ENCODE results near the gene ACSBG1.

Gene ACSBG1

DNA sequence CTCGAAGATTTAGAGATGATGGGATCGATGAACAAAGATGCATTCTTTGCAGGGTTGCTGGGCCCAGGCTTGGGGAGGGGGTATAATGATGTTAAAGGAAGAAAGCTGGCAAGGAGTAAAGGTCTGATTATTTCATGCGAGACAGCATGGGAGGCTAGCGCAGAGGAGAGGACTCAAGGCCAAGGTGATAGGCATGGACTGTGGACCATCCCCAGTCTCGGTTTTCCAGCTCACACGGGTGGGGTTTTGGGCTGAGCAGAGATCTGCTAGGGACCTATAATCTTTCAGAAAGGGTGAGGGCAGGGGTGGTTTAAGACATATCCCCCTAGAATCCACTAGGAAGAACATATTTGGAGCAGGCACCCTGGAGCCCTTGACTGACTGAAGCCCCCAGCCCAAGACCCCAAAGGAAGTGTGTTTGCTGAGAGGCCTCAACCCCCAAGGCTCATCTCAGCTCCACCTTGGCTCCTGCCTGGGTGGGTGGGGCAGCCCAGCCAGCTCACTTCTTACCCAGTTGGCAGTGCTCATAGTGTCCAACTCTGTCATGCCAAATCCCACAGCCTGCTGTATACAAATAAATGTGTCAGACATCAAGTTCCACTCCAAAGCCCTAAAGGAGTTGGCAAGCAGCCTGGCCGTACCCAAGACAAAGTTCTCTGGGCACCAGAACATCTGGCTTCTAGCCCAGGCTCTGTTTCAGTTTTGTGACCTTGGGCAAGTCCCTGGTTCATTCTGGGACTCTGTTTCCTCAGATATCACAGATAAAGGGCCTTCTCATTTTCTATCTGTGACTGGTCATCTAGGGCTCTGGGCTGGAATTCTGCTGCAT, 17.9 kb downstream of the ACSBG1 start:
- DNase-seq = no peak

DNA sequence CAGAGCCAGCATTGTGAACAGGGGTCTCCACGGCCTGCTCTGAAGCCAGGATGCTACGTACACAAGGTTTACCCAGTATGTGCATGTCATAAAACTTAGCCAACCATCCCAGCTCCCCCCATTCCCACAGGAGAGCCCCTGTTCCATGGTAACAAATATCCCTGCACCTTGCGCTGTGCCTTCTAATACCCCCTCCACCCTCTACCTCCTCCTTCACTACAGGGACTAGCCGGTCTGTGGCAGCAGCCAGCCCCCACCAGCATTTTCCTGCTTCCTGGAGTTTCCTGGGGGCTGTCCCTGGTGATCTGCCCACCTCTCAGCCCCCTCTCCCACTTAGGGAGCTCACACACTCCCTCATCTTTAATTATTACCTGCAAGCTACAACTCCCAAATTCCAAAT, 20.4 kb downstream of the ACSBG1 start:
- DNase-seq = no peak

DNA sequence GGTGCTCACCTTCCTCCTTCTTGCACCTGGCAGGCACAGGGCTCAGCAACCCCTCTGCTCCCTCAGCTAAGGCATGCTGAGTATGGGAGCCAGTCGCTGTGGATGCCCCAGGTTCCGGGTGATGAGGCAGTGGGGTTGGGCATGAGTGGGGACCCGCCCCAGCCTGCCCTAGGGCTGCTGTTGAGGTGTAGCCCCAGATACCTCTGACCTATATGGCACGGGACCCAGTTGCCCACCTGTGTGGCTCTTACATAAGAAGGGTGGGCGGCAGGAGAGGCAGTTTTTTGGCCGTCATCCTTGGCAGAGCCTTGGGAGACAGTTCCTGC, 21.0 kb downstream of the ACSBG1 start:
- DNase-seq = no peak

DNA sequence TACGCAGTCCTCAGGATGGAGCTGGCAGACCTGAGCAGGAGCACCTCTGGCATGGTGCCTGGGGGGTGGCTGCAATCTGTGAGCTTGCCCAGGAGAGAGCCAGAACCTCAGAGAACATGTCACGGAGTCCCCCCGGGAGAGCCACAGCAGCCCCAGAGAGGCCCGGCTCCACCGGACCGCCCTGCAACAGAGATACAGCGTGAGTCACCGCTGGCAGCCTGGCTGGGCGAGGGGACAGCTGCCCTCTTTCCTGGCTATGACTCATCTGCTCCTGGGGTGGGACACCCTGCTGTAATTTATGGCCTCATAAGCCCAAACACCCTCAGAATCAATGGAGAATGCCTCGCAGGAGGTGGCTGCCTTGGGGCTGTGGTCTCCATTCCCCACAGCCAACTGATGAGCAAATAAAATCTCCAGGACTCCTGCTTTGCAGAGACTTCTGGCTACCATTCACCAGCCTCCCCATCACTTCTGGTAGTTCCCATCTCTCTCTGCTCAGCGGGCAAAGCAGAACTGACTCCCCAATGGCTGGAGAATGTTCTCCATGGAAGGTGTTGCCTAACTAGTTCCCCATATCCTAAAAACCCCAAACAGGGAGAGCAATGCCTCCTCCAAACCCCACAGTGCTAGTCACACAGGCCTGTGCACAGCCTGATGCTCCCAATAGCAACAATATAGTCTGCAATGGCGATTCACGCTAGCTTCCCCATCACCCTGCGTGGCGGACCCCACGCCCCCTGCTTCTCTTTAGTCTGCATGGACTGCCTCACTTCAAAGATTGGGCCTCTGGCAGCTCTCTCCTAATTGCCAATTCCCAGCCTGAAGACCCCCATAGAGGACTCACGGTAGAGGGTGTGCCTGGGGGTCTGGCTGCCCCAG, 21.6 kb downstream of the ACSBG1 start:
- peak; percentile 96 for DNase-seq

DNA sequence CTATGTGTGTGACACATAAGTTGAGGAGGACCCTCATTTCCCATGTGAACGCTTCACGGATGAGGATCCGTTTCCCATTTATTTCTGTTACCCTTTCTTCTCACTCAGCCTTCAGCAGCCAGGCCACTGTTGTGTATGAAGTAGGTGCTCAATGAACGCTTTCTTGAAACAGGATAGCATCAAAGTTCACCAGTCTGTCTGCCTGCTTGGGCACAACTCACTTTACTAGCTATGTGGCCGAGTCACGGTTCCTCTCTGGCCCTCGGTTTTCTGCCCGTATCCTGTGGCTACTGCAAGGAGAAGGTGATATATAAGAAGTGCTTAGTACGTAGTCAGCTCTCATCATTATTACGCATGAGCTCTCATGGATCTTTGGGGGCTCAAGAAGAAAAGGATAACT, 22.4 kb downstream of the ACSBG1 start:
- no peak for DNase-seq

DNA sequence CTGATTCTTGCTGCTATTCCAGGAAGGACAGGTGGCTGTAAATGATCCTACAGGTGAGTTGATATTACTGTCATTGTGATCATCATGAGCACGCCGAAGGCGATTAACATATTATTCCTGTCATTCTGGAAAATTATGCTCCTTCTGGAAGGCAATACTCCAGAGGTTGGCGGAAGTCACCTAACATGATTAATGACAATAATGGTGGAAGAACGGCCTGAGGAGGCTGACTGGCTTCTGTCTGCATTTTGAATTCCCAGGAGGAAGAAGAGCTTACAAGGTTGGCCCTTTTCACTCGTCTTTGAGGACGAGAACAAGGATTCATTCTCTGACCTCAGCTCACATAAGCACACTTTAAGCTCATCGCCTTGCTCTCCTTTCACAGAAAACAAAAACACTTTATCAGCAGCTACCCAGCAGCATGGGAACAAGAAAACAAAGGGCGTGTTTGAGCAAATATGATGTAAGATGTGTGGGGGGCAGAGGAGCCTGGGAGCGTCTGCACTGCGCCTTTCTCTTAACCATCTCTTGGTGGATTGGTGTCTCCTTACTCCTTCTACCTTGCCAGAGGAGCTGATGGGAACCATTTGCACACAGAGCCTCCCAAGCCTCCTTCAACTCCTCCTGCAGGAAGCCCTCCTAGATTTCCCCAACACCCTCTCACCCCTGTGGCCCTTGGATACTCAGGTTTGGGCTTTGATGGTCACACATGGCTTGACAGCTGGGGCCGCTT, 23.0 kb downstream of the ACSBG1 start:
- DNase-seq = peak; percentile 68

DNA sequence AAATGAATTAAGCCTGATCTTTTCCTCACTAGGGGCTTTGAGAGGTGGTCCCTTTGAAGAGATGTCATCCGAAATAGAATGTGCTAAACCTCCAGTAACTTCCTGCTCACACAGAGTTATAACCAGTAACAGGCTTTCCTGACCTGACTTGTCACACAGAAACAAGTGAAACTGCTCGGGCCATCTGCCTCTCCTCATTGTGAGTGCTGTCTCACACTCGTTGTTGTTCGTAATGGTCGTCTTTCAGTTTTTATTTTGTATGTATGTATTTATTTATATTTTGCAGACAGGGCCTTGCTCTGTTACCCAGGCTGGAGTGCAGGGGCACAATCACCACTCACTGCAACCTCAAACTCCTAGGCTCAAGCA, 24.0 kb downstream of the ACSBG1 start:
- DNase-seq = no peak

DNA sequence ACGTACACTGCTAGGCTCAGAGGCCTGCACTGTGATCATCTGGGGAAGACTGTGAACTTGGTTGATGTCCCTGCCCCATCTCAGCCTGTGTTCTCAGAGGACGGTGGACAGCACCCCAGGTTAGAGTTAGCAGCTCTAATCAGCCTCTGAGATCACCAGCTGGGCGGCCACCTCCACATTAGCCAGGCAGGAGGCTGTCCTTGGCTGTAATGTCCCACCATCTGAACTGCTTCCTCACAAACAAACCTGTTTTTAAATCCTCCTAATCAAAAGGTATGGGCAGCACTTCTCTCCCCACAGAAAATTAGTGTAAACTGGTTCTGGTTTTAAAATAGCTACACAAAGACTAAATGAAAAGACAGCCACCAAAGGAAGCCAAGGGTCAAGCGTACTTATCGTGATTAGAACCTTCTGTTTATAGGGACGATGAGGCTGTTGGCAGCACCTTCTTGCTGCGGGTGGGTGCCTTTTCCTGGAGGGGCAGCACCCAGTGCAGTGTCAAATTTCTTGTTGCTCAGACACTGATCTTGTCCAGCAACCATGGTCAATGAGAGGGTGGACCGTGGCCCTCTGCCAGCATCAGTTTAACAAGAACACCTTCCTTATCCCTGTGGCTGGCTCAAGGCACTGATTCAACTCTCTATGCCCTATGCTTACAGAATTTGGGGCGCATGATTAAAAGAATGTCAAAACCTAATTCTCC, 24.6 kb downstream of the ACSBG1 start:
- DNase-seq = peak; percentile 39

DNA sequence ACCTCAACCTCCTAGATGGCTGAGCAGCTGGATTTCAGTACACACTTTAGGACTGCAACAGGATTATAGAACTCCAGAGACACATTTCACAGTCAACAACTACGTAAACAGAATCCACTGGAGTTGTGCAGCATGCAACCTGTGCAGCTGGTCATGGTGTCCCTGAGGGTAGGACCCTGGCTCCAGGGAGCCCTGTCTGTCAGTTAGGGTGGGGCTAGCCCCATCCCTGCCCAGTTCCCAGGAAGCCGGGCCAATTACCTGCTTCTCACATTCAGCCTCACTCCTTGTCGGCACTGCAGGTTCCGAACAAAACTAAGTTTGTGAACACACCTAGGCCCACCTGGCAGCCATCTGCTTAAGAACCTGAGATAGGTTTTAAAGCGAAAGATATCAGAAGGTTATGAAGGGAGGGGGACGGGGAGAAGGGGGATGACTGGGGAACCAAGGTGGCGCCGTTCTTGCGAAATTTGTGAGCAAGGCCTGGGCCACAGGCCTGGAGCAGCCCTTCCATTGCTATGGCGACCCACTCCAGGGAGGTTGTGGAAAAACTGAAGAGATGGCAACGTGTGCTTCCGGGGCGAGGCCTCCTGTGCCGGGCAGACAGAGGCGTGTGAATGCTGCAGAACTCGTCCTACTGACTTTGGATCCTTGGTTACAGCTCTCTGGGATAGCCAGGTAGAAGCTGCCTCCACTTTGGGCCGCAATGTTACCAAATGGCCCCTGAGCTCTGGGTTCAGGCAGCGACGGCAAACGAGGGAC, 25.3 kb downstream of the ACSBG1 start:
- no peak for DNase-seq

DNA sequence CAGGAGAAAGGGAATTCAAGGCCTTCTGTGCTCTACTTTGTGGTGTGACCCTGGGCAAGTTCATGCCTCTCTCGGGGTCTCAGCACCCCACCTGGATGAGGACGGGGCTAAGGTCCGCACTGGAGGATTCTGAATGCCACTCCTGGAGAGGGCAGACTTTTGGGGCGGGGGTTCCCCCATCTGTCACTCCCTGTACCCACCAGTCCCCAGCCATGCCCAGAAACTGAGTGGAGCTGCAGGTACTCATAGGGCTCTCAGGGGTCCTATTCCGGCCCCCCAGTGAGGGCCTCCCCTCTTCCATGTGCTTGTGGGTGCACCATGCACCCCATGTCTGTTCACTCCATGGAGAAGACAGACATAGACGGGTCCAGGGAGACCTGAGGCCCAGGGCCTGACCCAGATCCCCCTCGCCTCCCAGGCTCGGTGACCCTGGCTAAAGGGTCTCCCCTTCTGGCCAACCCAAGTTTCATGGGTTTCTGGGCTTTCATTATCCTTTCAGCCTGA, 26.0 kb downstream of the ACSBG1 start:
- DNase-seq = no peak

DNA sequence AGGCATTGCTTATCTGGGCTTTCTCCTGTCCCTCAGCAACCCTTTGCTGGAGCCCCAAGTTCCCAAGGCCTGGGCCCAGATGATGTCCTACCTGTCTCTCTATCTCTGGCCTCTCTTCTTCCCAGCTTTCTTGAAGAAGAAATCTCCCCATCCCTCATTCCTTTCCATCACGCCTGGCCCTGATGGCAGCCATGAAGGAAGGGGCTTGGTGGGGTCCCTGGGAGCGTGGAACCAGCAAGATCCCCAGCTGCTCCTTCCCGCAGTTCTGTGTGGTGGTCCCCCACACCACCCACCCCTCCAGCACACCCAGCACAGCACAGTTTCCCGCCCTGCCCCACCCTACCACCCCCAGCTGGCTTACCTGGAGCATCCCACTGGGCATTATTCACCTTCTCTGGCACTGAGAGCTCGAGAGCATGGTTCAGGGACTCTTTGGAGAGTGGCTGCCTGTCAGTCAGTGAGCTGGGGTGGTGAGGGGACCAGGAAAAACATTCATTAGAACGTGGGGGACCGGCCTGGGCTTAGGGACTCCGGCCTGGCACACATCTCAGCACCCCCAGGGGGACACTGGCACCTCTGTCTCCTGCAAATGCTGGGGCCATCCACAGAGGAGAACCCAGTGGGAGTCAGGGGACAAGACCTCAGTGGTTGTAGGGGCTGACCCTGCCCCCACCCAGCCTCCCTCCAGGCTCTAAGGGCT, 26.6 kb downstream of the ACSBG1 start:
- no peak for DNase-seq

DNA sequence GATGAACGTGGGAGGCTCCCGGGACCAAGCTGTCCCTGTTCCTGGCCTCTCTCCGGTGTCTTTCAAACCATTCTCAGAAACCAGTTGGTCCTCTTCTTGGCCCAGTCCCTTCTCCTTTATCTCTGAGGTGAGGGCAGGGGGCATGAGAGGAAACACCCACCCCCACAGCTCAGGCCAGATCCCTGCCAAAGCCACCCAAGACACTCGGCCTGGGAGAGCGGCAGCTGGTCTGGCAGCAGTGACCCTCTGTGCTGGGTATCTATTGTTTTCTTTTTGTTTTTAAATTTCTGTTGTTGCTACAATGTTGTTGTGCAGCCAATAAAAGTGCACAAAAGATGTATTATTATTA, 27.3 kb downstream of the ACSBG1 start:
- no peak for DNase-seq

DNA sequence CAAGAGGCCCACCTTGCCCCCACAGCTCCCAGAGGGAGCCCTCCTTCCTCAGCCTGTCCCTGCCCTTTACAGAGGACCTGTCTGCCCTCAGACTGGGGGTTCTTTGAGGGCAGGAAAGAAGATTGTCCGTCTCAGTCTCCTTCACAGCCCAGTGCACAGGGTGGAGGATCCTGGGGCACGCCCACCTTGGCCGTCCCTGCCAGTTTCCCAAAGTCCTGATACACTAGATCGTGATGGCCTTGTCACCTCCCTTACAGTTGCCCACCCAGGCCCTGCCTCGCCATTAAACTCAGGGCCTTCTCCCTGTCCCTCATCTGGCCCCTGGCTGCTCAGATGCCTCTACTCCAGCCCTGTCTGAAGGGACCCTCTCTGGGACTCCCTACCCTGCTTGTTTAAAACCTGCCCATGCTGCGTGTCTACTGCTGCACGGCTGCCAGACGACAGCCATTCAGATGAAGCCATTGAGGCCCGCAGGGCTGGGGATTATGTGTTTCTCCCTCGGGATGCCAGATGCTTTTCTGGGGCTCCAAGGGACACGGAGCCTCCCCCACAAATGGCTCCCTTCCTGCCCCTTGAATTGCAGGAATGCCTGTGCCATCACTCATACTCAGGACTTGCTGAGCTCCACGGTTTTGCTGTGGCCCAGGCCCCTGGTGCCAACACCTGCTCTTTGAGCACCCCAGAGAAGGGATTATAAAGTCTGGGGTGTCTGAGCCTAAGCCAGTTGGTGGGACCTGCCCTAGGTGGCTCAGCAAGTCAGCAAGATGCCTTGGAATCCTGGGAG, 27.8 kb downstream of the ACSBG1 start:
- DNase-seq = no peak

DNA sequence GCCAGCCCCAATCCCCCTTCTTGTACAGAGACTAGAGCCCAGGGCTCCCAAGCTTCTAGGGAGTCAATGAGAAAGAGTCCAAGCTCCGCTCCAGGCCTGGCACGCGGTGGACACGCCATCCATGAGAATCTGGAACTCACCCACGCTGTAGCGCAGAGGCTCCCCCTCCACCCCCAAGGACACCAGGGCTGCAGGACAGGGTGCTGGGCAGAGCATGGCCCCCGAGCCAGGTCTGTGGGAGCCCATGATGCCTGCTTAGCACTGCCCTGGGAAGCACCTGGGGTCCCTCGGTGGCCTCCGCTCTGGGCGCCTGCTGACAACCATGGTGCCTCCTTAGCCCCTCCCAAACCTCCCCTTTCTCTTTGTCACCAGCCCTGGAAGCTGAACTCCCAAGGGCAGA, 28.5 kb downstream of the ACSBG1 start:
- DNase-seq = no peak

DNA sequence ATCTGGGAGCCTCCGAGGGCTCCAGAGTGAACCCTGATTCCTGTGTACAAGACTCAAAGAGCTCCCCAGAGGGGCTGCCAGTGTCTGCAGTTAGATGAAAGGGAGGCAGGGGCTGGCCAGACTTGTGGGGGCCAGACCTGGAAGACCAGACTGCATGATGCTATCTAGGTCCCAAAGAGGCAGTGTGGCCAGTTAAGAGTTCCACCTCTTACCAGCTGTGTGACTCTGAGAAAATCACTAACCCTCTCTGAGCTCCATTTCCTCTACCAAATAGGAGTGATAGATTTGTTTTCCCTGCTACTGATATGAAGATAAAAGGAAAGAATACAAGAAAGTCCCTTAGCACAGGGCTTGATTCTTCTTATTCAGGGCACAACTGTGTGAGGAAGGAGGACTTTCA, 29.0 kb downstream of the ACSBG1 start:
- DNase-seq = no peak

DNA sequence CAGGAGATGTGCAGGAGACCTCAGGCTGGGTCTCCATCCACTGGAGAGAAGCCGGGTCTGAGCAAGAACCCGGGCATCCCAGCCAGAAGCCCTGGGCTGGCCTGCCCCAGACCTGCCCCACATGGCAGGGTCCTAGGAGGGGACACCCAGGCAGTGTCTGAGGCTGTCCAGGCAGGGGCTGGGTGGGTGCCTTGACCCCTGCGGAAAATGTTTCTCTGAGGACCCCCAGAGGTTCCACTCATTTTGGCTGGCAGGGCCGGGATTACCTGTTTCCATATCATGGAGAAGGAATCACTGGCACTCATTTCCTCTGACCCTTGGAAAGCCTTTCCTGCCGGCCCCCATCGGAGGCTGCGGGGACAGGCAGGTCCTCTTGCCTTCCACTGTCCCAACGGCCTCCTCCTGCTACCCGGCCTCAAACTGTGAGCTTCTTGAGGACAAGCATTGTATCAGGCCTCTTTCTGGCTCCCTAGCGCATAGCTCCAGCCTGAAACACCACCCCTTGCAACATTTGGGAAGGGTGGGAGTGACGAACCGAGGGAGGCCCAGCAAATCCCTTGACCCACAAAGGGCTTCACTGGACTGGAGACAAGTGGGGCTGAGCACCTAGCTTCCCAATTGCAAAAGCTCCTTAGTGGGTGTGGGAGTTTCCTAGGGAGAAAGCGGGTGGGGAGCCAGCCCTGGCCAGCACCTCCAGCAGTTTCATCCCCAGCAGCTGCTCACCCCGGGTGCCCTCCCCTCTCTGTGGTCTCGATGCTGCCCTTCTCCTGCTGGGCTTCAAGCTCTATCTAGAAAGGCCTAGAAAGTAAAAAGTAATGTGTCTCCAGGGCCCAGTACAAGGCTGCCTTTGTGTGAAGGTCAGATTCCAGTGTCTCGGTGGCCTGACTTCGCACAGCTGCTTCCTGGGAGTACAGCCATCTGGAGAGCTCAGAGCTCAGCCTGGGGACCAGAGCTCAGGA, 29.7 kb downstream of the ACSBG1 start:
- no peak for DNase-seq

DNA sequence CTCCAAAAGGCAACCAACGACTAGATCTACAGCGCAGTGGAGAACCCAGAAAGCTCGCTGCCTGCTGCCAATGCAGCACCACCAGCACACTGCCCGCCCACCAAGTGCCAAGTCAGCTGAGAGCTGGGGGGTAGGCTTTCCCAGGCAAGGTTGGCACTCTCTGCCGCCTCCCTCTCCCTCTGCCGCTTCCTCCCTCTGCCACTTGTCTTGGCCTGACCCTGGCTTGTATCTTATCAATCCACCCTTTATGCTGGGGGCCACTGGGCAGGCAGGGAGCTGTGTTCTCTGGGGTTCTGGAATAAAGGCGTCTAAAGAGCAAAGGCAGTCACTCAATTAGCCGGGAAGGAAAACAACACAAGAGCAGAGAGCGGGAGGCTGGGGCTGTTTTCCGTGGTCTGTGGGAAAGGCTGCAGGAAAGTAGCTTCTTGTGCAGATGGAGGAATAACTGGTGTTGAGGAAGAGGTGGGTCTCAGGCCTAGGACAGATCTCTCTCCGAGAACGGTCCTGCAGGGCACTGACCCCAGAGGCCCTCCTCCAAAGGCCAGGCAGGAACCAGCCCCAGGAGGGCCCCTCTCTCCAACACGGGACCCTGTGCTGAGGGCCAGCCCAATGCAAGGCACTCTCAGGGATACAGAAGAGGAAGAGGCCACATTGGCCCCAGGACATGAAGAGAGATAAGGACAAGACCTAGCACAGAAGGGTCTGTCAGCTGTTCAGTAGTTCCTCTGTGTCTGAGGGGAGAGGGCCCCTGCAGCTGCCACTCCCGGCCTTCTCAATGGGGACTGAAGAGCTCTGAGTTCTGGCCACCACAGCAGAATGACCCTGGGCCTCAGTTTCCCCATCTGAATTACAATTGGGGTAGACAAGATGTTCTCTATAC, 30.8 kb downstream of the ACSBG1 start:
- DNase-seq = no peak

All from NCI-H146 (cell line).